Caco-2 (cell line): ENCODE data around the gene LIPM. TPM values are rescaled to one million over a fixed set of nuclear protein-coding genes. Genes with fewer than 3 reads are reported as not detected.

Source experiments
- BruUV-seq: library from RNA; stranded (reverse); fragments of 400-500 nt; replicated peaks from 2 replicates; lab custom pipeline; 2021; lab: Mats Ljungman, UMichigan
- CTCF ChIA-PET: fragments of 300-600 bp; sonication (Branson Sonifier 250); formaldehyde crosslinking; loops from one replicate; lab custom pipeline; 2022; ENCODE audit warnings: antibody characterized with exemption; lab: Charles Lee
- POLR2A ChIA-PET: fragments of 300-600 bp; sonication (Branson Sonifier 250); formaldehyde crosslinking; loops from one replicate; lab custom pipeline; 2022; ENCODE audit warnings: antibody characterized with exemption; lab: Charles Lee
- DNase-seq, 2 experiments: peaks; one replicate each; pipeline versions ENCODE4 v3.0.0 to v3.0.0-alpha.2; 2020 to 2022
- H3K27me3 ChIP-seq: replicated peaks from 2 replicates; pipeline ENCODE4 v1.6.0; 2011; ENCODE audit warnings: low read length; ENCODE audit not compliant: control insufficient read depth, insufficient read depth
- H3K36me3 ChIP-seq: 2 replicates; pipeline ENCODE4 v1.5.1; 2011; ENCODE audit warnings: low read length; ENCODE audit not compliant: control insufficient read depth, insufficient read depth
- H3K4me1 ChIP-seq: fragments of 250-450 bp; sonication (Bioruptor Pico); 2 replicates; pipeline ENCODE4 v1.5.1; 2020; ENCODE audit warnings: mild to moderate bottlenecking
- H3K4me3 ChIP-seq: 2 replicates; pipeline ENCODE4 v1.5.1; 2011; ENCODE audit warnings: low read depth, mild to moderate bottlenecking, control low read depth, low read length
- H3K9me3 ChIP-seq: fragments of 250-450 bp; sonication (Bioruptor Pico); 2 replicates; pipeline ENCODE4 v1.5.1; 2020; ENCODE audit warnings: mild to moderate bottlenecking, moderate library complexity
- H3K27ac Mint-ChIP-seq: one replicate; pipeline ENCODE4 v1.8.0; 2022; ENCODE audit warnings: mixed read lengths; ENCODE audit not compliant: unreplicated experiment
- H3K27me3 Mint-ChIP-seq: one replicate; pipeline ENCODE4 v1.8.0; 2022; ENCODE audit warnings: mixed read lengths; ENCODE audit not compliant: insufficient read depth, unreplicated experiment
- H3K36me3 Mint-ChIP-seq: one replicate; pipeline ENCODE4 v1.8.0; 2022; ENCODE audit warnings: mild to moderate bottlenecking, mixed read lengths; ENCODE audit not compliant: insufficient read depth, unreplicated experiment
- H3K4me1 Mint-ChIP-seq: one replicate; pipeline ENCODE4 v1.8.0; 2022; ENCODE audit warnings: low read depth, mixed read lengths; ENCODE audit not compliant: unreplicated experiment
- H3K4me3 Mint-ChIP-seq: one replicate; pipeline ENCODE4 v1.8.0; 2022; ENCODE audit warnings: mild to moderate bottlenecking, moderate library complexity, mixed read lengths; ENCODE audit not compliant: unreplicated experiment
- H3K9me3 Mint-ChIP-seq: one replicate; pipeline ENCODE4 v1.8.0; 2022; ENCODE audit warnings: mixed read lengths; ENCODE audit not compliant: unreplicated experiment
- CTCF ChIP-seq, 2 experiments: fragments of 200-600 bp in 1 of 2; IDR thresholded peaks; 1 replicate in 1 of 2; 2 replicates in 1 of 2; pipeline versions ENCODE4 v1.5.1 to v1.8.0; 2011 to 2022; ENCODE audit warnings: antibody characterized with exemption in 1 of 2, control low read depth in 1 of 2, inconsistent platforms in 1 of 2, low read depth in 1 of 2, low read length in 1 of 2, mild to moderate bottlenecking in 1 of 2, moderate library complexity in 1 of 2; ENCODE audit not compliant: insufficient read depth in 1 of 2, severe bottlenecking in 1 of 2, unreplicated experiment in 1 of 2
- intact Hi-C: fragments of 100-400 bp; cut with micrococcal nuclease; formaldehyde crosslinking; loops from one replicate; pipeline ENCODE4 v1.10.0; 2022; ENCODE audit not compliant: unreplicated experiment
- total RNA-seq: library from RNA; stranded (reverse); gene quantifications from 2 replicates; pipeline ENCODE4 v1.2.3, GENCODE V29; 2022

Gene LIPM
- total RNA-seq, 1 experiment from 2014 or later, result not detected

- Mint-ChIP-seq H3K27ac (no peak overlapping the region), H3K36me3 (no peaks in the 10 kb centered on the region), H3K4me1 (peaks cover 7% of the 10 kb centered on the region), H3K4me3 (no peak overlapping the region), H3K27me3 (no peaks in the 10 kb centered on the region), H3K9me3 (no peaks in the 10 kb centered on the region)
- ChIA-PET CTCF (interaction anchor here (0.7 kb wide), 1 partner anchor 202 kb away, joined by 3 read pairs; no protein-coding TSS in a partner anchor), POLR2A (no interaction called here)
- BruUV-seq, result no TSS peak
- H3K27me3 ChIP-seq, result no peaks in the 10 kb centered on the region
- H3K9me3 ChIP-seq, result no peaks in the 10 kb centered on the region
- no peak for DNase-seq
- H3K36me3 ChIP-seq, result no peaks in the 10 kb centered on the region
- TF ChIP-seq CTCF (IDR thresholded peaks at IDR 0.05; ENCODE audit: insufficient read depth in 1 of 2, low read depth in 1 of 2, low read length in 1 of 2, severe bottlenecking in 1 of 2, unreplicated experiment in 1 of 2), result no peak
- intact Hi-C loops, result no loop called here
- no peak overlapping the region for H3K4me3 ChIP-seq
- peaks cover 13% of the 10 kb centered on the region for H3K4me1 ChIP-seq
Measured at GRCh38 chr10:88853155-88853881, 50.8 kb downstream of the LIPM start.

- H3K4me3 ChIP-seq, result no peak overlapping the region
- no peak overlapping the region for H3K4me3 Mint-ChIP-seq
- H3K27me3 Mint-ChIP-seq, result no peaks in the 10 kb centered on the region
- TF ChIP-seq CTCF (IDR thresholded peaks at IDR 0.05; ENCODE audit: insufficient read depth in 1 of 2, low read depth in 1 of 2, low read length in 1 of 2, severe bottlenecking in 1 of 2, unreplicated experiment in 1 of 2), result no peak
- ChIA-PET CTCF (no interaction called here), POLR2A (no interaction called here)
- no peaks in the 10 kb centered on the region for H3K27me3 ChIP-seq
- H3K9me3 ChIP-seq, result no peaks in the 10 kb centered on the region
- no peaks in the 10 kb centered on the region for H3K36me3 Mint-ChIP-seq
- H3K4me1 Mint-ChIP-seq, result peaks cover 7% of the 10 kb centered on the region
- H3K27ac Mint-ChIP-seq, result no peak overlapping the region
- DNase-seq, result no peak
- no peaks in the 10 kb centered on the region for H3K36me3 ChIP-seq
- intact Hi-C loops, result no loop called here
- no TSS peak for BruUV-seq
- H3K9me3 Mint-ChIP-seq, result no peaks in the 10 kb centered on the region
- peaks cover 13% of the 10 kb centered on the region for H3K4me1 ChIP-seq
Measured at GRCh38 chr10:88854684-88855083, 52.2 kb downstream of the LIPM start.

- no peaks in the 10 kb centered on the region for H3K9me3 ChIP-seq
Measured at GRCh38 chr10:88857831-88858230, 55.3 kb downstream of the LIPM start.

More at GRCh38 chr10:88857831-88858230, 55.3 kb downstream of the LIPM start:
- POLR2A ChIA-PET, result interaction anchor here (0.6 kb wide), 1 partner anchor 35 kb away, joined by 4 read pairs; no protein-coding TSS in a partner anchor
- no TSS peak for BruUV-seq
- no peaks in the 10 kb centered on the region for H3K27me3 ChIP-seq
- Mint-ChIP-seq H3K36me3 (no peaks in the 10 kb centered on the region), H3K4me1 (no peaks in the 10 kb centered on the region), H3K9me3 (no peaks in the 10 kb centered on the region), H3K27ac (no peak overlapping the region), H3K27me3 (peaks cover 5% of the 10 kb centered on the region), H3K4me3 (no peak overlapping the region)
- no peaks in the 10 kb centered on the region for H3K4me1 ChIP-seq
- DNase-seq, result no peak
- TF ChIP-seq CTCF (IDR thresholded peaks at IDR 0.05; ENCODE audit: insufficient read depth in 1 of 2, low read depth in 1 of 2, low read length in 1 of 2, severe bottlenecking in 1 of 2, unreplicated experiment in 1 of 2), result no peak
- no peaks in the 10 kb centered on the region for H3K36me3 ChIP-seq
- CTCF ChIA-PET, result no interaction called here
- no peak overlapping the region for H3K4me3 ChIP-seq
- intact Hi-C loops, result no loop called here
